AG09309 (cell line): ENCODE data around the gene TBC1D22A.

Experiments
- DNase-seq: peaks from one replicate; pipeline ENCODE4 v3.0.0-alpha.2; 2010; ENCODE audit warnings: low read depth
- H3K4me3 ChIP-seq: 2 replicates; pipeline ENCODE4 v1.5.1; 2011; ENCODE audit warnings: mild to moderate bottlenecking, low read depth, low read length, moderate library complexity; ENCODE audit not compliant: control insufficient read depth
- CTCF ChIP-seq: IDR thresholded peaks from 2 replicates; pipeline ENCODE4 v1.5.1; 2011; ENCODE audit warnings: mild to moderate bottlenecking, low read depth, low read length, inconsistent platforms; ENCODE audit not compliant: insufficient read depth, control insufficient read depth; ENCODE audit errors: missing control alignments

The TBC1D22A gene

GRCh38 chr22:46902436-46902835 is 140.0 kb downstream of the TBC1D22A start:
- TF ChIP-seq CTCF = no peak
- no peak overlapping the region for H3K4me3 ChIP-seq
- no peak for DNase-seq

GRCh38 chr22:46902998-46903916 is 140.8 kb downstream of the TBC1D22A start:
- no peak for DNase-seq
- H3K4me3 ChIP-seq = no peak overlapping the region
- TF ChIP-seq CTCF = no peak

- no peak for TF ChIP-seq CTCF
- no peak overlapping the region for H3K4me3 ChIP-seq
- no peak for DNase-seq
Observed at GRCh38 chr22:46905415-46905814, 143.0 kb downstream of the TBC1D22A start.

- H3K4me3 ChIP-seq = no peak overlapping the region
- no peak for TF ChIP-seq CTCF
- no peak for DNase-seq
Observed at GRCh38 chr22:46905834-46906233, 143.4 kb downstream of the TBC1D22A start.

- no peak overlapping the region for H3K4me3 ChIP-seq
- TF ChIP-seq CTCF = no peak
- DNase-seq = no peak
Observed at GRCh38 chr22:46906326-46907045, 144.0 kb downstream of the TBC1D22A start.

- H3K4me3 ChIP-seq = no peak overlapping the region
- no peak for DNase-seq
- no peak for TF ChIP-seq CTCF
Observed at GRCh38 chr22:46907241-46908215, 145.1 kb downstream of the TBC1D22A start.
